Measurements from ENCODE around the gene GGTA1. TPM values are rescaled to one million over a fixed set of nuclear protein-coding genes. Genes with fewer than 3 reads are reported as not detected.
A peak's percentile ranks its signal among the peaks of the same experiment; 100 is the strongest.

GGTA1 gene
- total and polyA plus RNA-seq, 2 donors (not counting 1 experiment from before 2014, with no cell fraction given), result not detected

GRCh38 chr9:121441165-121441564 lies 58.5 kb downstream of the GGTA1 start:
- Histone ChIP-seq H3K4me3 (replicated peaks in 1 of 4; ENCODE audit: control extremely low read depth in 1 of 4, insufficient read depth in 1 of 4, low read depth in 3 of 4, low read length in 4 of 4) (no peak overlapping the region), H3K4me2 (ENCODE audit: extremely low read depth, insufficient read depth, low read length) (no peak overlapping the region), H3K27me3 (ENCODE audit: control insufficient read depth, insufficient read depth, low read length) (peaks cover 9% of the 10 kb centered on the region), H3K79me2 (ENCODE audit: control insufficient read depth, insufficient read depth, low read length) (no peaks in the 10 kb centered on the region), H3K4me1 (ENCODE audit: control insufficient read depth, extremely low read depth, insufficient read depth, low read length) (no peaks in the 10 kb centered on the region), H4K20me1 (ENCODE audit: control insufficient read depth, extremely low read depth, insufficient read depth, low read length) (no peaks in the 10 kb centered on the region), H3K9me3 (ENCODE audit: control insufficient read depth, insufficient read depth, low read depth, low read length) (no peaks in the 10 kb centered on the region), H3K36me3 (ENCODE audit: control insufficient read depth, insufficient read depth, low read length) (no peaks in the 10 kb centered on the region), H3K27ac (ENCODE audit: insufficient read depth, low read length) (no peak overlapping the region), H3K9ac (ENCODE audit: insufficient read depth, low read length) (no peak overlapping the region), H2AFZ (ENCODE audit: low read length) (no peak overlapping the region)
- no peak for TF ChIP-seq CTCF (conservative IDR thresholded peaks at IDR 0.05 in 1 of 2, IDR thresholded peaks at IDR 0.05 in 1 of 2; ENCODE audit: low read depth in 1 of 2, low read length in 2 of 2)
- TF ChIP-seq EZH2 (IDR thresholded peaks at IDR 0.05; ENCODE audit: low read length, missing control alignments), result no peak
- no peak for DNase-seq (ENCODE audit: low read depth in 2 of 2)

GRCh38 chr9:121439711-121440664 lies 59.7 kb downstream of the GGTA1 start:
- Histone ChIP-seq H3K9me3 (ENCODE audit: control insufficient read depth, insufficient read depth, low read depth, low read length) (no peaks in the 10 kb centered on the region), H3K27me3 (ENCODE audit: control insufficient read depth, insufficient read depth, low read length) (peaks cover 6% of the 10 kb centered on the region), H3K27ac (ENCODE audit: insufficient read depth, low read length) (no peak overlapping the region), H3K4me2 (ENCODE audit: extremely low read depth, insufficient read depth, low read length) (no peak overlapping the region), H3K79me2 (ENCODE audit: control insufficient read depth, insufficient read depth, low read length) (no peaks in the 10 kb centered on the region), H3K9ac (ENCODE audit: insufficient read depth, low read length) (no peak overlapping the region), H3K4me3 (replicated peaks in 1 of 4; ENCODE audit: control extremely low read depth in 1 of 4, insufficient read depth in 1 of 4, low read depth in 3 of 4, low read length in 4 of 4) (no peak overlapping the region), H3K36me3 (ENCODE audit: control insufficient read depth, insufficient read depth, low read length) (no peaks in the 10 kb centered on the region), H4K20me1 (ENCODE audit: control insufficient read depth, extremely low read depth, insufficient read depth, low read length) (no peaks in the 10 kb centered on the region), H3K4me1 (ENCODE audit: control insufficient read depth, extremely low read depth, insufficient read depth, low read length) (no peaks in the 10 kb centered on the region), H2AFZ (ENCODE audit: low read length) (no peak overlapping the region)
- DNase-seq (ENCODE audit: low read depth in 2 of 2), result peak in 1 of 2 donors; percentile 47
- no peak for TF ChIP-seq EZH2 (IDR thresholded peaks at IDR 0.05; ENCODE audit: low read length, missing control alignments)
- TF ChIP-seq CTCF (conservative IDR thresholded peaks at IDR 0.05 in 1 of 2, IDR thresholded peaks at IDR 0.05 in 1 of 2; ENCODE audit: low read depth in 1 of 2, low read length in 2 of 2), result peak; percentile 38 to 51

GRCh38 chr9:121439016-121439415 lies 60.6 kb downstream of the GGTA1 start:
- no peak overlapping the region for H3K4me3 ChIP-seq (replicated peaks in 1 of 4; ENCODE audit: control extremely low read depth in 1 of 4, insufficient read depth in 1 of 4, low read depth in 3 of 4, low read length in 4 of 4)

More at GRCh38 chr9:121439016-121439415, 60.6 kb downstream of the GGTA1 start:
- no peak for DNase-seq (ENCODE audit: low read depth in 2 of 2)
- Histone ChIP-seq H3K79me2 (ENCODE audit: control insufficient read depth, insufficient read depth, low read length) (no peaks in the 10 kb centered on the region), H3K36me3 (ENCODE audit: control insufficient read depth, insufficient read depth, low read length) (no peaks in the 10 kb centered on the region), H3K4me1 (ENCODE audit: control insufficient read depth, extremely low read depth, insufficient read depth, low read length) (no peaks in the 10 kb centered on the region), H3K9ac (ENCODE audit: insufficient read depth, low read length) (no peak overlapping the region), H3K27me3 (ENCODE audit: control insufficient read depth, insufficient read depth, low read length) (peaks cover 6% of the 10 kb centered on the region), H3K27ac (ENCODE audit: insufficient read depth, low read length) (no peak overlapping the region), H4K20me1 (ENCODE audit: control insufficient read depth, extremely low read depth, insufficient read depth, low read length) (no peaks in the 10 kb centered on the region), H3K9me3 (ENCODE audit: control insufficient read depth, insufficient read depth, low read depth, low read length) (no peaks in the 10 kb centered on the region), H3K4me2 (ENCODE audit: extremely low read depth, insufficient read depth, low read length) (no peak overlapping the region), H2AFZ (ENCODE audit: low read length) (no peak overlapping the region)
- no peak for TF ChIP-seq EZH2 (IDR thresholded peaks at IDR 0.05; ENCODE audit: low read length, missing control alignments)
- no peak for TF ChIP-seq CTCF (conservative IDR thresholded peaks at IDR 0.05 in 1 of 2, IDR thresholded peaks at IDR 0.05 in 1 of 2; ENCODE audit: low read depth in 1 of 2, low read length in 2 of 2)

Data from fibroblast of lung (primary cell).